ENCODE results near the gene TTC12.

The TTC12 gene

GRCh38 chr11:113385749-113386148 is 71.4 kb downstream of the TTC12 start:
- no peak overlapping the region for H3K4me3 ChIP-seq (ENCODE audit: low read depth, low read length)
- TF ChIP-seq CTCF (IDR thresholded peaks at IDR 0.05; ENCODE audit: low read depth, low read length), result no peak

GRCh38 chr11:113386866-113387265 is 72.5 kb downstream of the TTC12 start:
- H3K4me3 ChIP-seq (ENCODE audit: low read depth, low read length), result no peak overlapping the region

GRCh38 chr11:113387605-113388211 is 73.3 kb downstream of the TTC12 start, which contains the start of gene ANKK1:
ANKK1 (plus strand) TSS chr11:113387779; CDS start chr11:113387885, 106 bp downstream.
- no peak for TF ChIP-seq CTCF (IDR thresholded peaks at IDR 0.05; ENCODE audit: low read depth, low read length)
- no peak within 1 kb of the TSS for H3K4me3 ChIP-seq (ENCODE audit: low read depth, low read length)

More at GRCh38 chr11:113386866-113387265, 72.5 kb downstream of the TTC12 start:
- no peak for TF ChIP-seq CTCF (IDR thresholded peaks at IDR 0.05; ENCODE audit: low read depth, low read length)

- TF ChIP-seq CTCF (IDR thresholded peaks at IDR 0.05; ENCODE audit: low read depth, low read length), result no peak
Observed at GRCh38 chr11:113389272-113389671, 74.9 kb downstream of the TTC12 start.

GRCh38 chr11:113392236-113392921 is 78.0 kb downstream of the TTC12 start:
- H3K4me3 ChIP-seq (ENCODE audit: low read depth, low read length), result no peak overlapping the region
- no peak for TF ChIP-seq CTCF (IDR thresholded peaks at IDR 0.05; ENCODE audit: low read depth, low read length)

More at GRCh38 chr11:113389272-113389671, 74.9 kb downstream of the TTC12 start:
- no peak overlapping the region for H3K4me3 ChIP-seq (ENCODE audit: low read depth, low read length)

GRCh38 chr11:113393501-113393985 is 79.2 kb downstream of the TTC12 start:
- no peak for TF ChIP-seq CTCF (IDR thresholded peaks at IDR 0.05; ENCODE audit: low read depth, low read length)
- H3K4me3 ChIP-seq (ENCODE audit: low read depth, low read length), result no peak overlapping the region

- TF ChIP-seq CTCF (IDR thresholded peaks at IDR 0.05; ENCODE audit: low read depth, low read length), result no peak
Observed at GRCh38 chr11:113394919-113395318, 80.5 kb downstream of the TTC12 start.

More at GRCh38 chr11:113394919-113395318, 80.5 kb downstream of the TTC12 start:
- H3K4me3 ChIP-seq (ENCODE audit: low read depth, low read length), result no peak overlapping the region
